Loucy (cell line): Measurements from ENCODE around the gene MYOM3.
"Not testable (repeated sequence)": the region's sequence is repeated elsewhere in the genome, so short reads cannot be mapped to it uniquely, and the experiment has no call there.

Experiments
- H2AFZ ChIP-seq: fragments of 200-600 bp; sonication (generic); 2 replicates; pipeline ENCODE4 v1.6.0; 2016; ENCODE audit warnings: antibody characterized with exemption, mild to moderate bottlenecking, low read length, moderate library complexity
- H3F3A ChIP-seq: fragments of 200-600 bp; 2 replicates; pipeline ENCODE4 v1.6.0; 2016; ENCODE audit warnings: antibody characterized with exemption, low read depth, mild to moderate bottlenecking
- H3K27me3 ChIP-seq: fragments of 200-600 bp; sonication (generic); 2 replicates; pipeline ENCODE4 v1.6.1; 2014; ENCODE audit warnings: low read length, mild to moderate bottlenecking; ENCODE audit not compliant: insufficient read depth, poor library complexity, severe bottlenecking
- H3K36me3 ChIP-seq: fragments of 200-600 bp; sonication (generic); 2 replicates; pipeline ENCODE4 v1.6.1; 2016; ENCODE audit warnings: low read length; ENCODE audit not compliant: insufficient read depth
- H3K4me1 ChIP-seq: fragments of 200-600 bp; sonication (generic); 2 replicates; pipeline ENCODE4 v1.5.1; 2014; ENCODE audit warnings: low read length, mild to moderate bottlenecking; ENCODE audit not compliant: insufficient read depth, poor library complexity, severe bottlenecking
- H3K4me2 ChIP-seq: fragments of 200-600 bp; sonication (generic); 2 replicates; pipeline ENCODE4 v1.6.0; 2014; ENCODE audit warnings: antibody characterized with exemption, low read length, low read depth, mild to moderate bottlenecking; ENCODE audit not compliant: poor library complexity, severe bottlenecking
- H3K4me3 ChIP-seq: fragments of 200-600 bp; sonication (generic); 2 replicates; pipeline ENCODE4 v1.5.1; 2014; ENCODE audit warnings: low read length, mild to moderate bottlenecking, mixed read lengths; ENCODE audit not compliant: poor library complexity, severe bottlenecking
- H3K79me2 ChIP-seq: fragments of 200-600 bp; sonication (generic); 2 replicates; pipeline ENCODE4 v1.6.1; 2014; ENCODE audit warnings: low read length; ENCODE audit not compliant: insufficient read depth
- H3K9ac ChIP-seq: fragments of 200-600 bp; sonication (generic); 2 replicates; pipeline ENCODE4 v1.6.0; 2014; ENCODE audit warnings: mild to moderate bottlenecking, low read depth, low read length, moderate library complexity; ENCODE audit not compliant: poor library complexity, severe bottlenecking
- H3K9me2 ChIP-seq: fragments of 200-600 bp; sonication (generic); replicated peaks from 2 replicates; pipeline ENCODE4 v1.6.1; 2016; ENCODE audit warnings: low read depth, low read length, mixed read lengths
- H3K9me3 ChIP-seq: fragments of 200-600 bp; sonication (generic); 2 replicates; pipeline ENCODE4 v1.6.1; 2014; ENCODE audit warnings: mild to moderate bottlenecking, antibody characterized with exemption, low read length, low read depth; ENCODE audit not compliant: insufficient read depth
- H4K20me1 ChIP-seq: fragments of 200-600 bp; sonication (generic); 2 replicates; pipeline ENCODE4 v1.6.0; 2014; ENCODE audit warnings: antibody characterized with exemption, low read length, mild to moderate bottlenecking; ENCODE audit not compliant: insufficient read depth, poor library complexity, severe bottlenecking
- EZH2phosphoT487 ChIP-seq: fragments of 200-600 bp; IDR thresholded peaks from 2 replicates; pipeline ENCODE4 v1.6.1; 2018; ENCODE audit warnings: antibody characterized with exemption, mild to moderate bottlenecking, moderate library complexity, borderline replicate concordance
- TF ChIP-seq, protein P1 (sequence below): fragments of 200-600 bp; sonication (generic); conservative IDR thresholded peaks from 2 replicates; pipeline ENCODE4 v1.5.1; 2014; ENCODE audit warnings: mild to moderate bottlenecking, antibody characterized with exemption, low read length

Gene MYOM3

DNA sequence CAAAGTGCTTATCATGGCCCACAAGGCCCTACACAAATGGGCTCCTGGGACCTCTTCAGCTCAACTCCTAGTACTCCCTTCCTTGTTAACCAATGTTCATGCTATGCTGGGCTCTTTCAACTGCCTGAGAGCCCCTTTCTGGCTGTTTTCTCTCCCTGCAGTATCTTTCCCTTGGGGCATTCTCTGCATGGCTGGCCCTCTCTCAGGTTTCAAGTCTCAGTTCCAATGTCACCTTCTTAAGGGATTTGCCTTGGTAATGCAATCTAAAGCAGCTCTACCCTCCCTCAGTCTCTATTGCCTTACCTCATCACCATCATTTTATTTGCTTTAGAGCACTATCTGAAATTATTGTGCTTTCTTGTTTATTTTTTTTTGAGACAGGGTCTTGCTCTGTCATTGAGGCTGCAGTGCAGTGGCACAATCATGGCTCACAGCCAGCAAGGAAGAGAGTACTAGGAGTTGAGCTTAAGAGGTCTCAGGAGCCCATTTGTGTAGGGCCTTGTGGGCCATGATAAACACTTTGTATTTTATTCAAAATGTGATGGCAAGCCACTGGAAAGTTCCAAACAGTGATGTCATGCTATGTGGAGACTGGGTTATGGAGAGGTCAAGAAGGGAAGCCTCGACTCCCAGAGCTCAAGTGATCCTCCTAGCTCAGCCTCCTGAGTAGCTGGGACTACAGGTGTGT, 68.4 kb downstream of the MYOM3 start:
- H3K9ac ChIP-seq = no peak overlapping the region
- no peaks in the 10 kb centered on the region for H4K20me1 ChIP-seq
- no peaks in the 10 kb centered on the region for H3K79me2 ChIP-seq
- no peak overlapping the region for H3K4me3 ChIP-seq
- no peaks in the 10 kb centered on the region for H3K9me3 ChIP-seq
- no peaks in the 10 kb centered on the region for H3K27me3 ChIP-seq
- H3K4me2 ChIP-seq = no peak overlapping the region
- H2AFZ ChIP-seq = no peak overlapping the region
- H3F3A ChIP-seq = no peaks in the 10 kb centered on the region
- no peak for TF ChIP-seq EZH2phosphoT487
- TF ChIP-seq, protein P1, sequence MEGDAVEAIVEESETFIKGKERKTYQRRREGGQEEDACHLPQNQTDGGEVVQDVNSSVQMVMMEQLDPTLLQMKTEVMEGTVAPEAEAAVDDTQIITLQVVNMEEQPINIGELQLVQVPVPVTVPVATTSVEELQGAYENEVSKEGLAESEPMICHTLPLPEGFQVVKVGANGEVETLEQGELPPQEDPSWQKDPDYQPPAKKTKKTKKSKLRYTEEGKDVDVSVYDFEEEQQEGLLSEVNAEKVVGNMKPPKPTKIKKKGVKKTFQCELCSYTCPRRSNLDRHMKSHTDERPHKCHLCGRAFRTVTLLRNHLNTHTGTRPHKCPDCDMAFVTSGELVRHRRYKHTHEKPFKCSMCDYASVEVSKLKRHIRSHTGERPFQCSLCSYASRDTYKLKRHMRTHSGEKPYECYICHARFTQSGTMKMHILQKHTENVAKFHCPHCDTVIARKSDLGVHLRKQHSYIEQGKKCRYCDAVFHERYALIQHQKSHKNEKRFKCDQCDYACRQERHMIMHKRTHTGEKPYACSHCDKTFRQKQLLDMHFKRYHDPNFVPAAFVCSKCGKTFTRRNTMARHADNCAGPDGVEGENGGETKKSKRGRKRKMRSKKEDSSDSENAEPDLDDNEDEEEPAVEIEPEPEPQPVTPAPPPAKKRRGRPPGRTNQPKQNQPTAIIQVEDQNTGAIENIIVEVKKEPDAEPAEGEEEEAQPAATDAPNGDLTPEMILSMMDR = no peak
- H3K4me1 ChIP-seq = no peaks in the 10 kb centered on the region
- H3K9me2 ChIP-seq = no peaks in the 10 kb centered on the region
- no peaks in the 10 kb centered on the region for H3K36me3 ChIP-seq

GRCh38 chr1:24042315-24042714, 69.6 kb downstream of the MYOM3 start:
- H3K27me3 ChIP-seq = no peaks in the 10 kb centered on the region
- H2AFZ ChIP-seq = no peak overlapping the region
- H4K20me1 ChIP-seq = no peaks in the 10 kb centered on the region
- TF ChIP-seq, protein P1 = no peak
- no peak for TF ChIP-seq EZH2phosphoT487
- H3K9me3 ChIP-seq = no peaks in the 10 kb centered on the region
- H3K9me2 ChIP-seq = no peaks in the 10 kb centered on the region
- H3K79me2 ChIP-seq = no peaks in the 10 kb centered on the region
- no peaks in the 10 kb centered on the region for H3K36me3 ChIP-seq
- H3K4me1 ChIP-seq = no peaks in the 10 kb centered on the region
- no peaks in the 10 kb centered on the region for H3F3A ChIP-seq
- no peak overlapping the region for H3K9ac ChIP-seq
- H3K4me2 ChIP-seq = no peak overlapping the region
- H3K4me3 ChIP-seq = no peak overlapping the region

DNA sequence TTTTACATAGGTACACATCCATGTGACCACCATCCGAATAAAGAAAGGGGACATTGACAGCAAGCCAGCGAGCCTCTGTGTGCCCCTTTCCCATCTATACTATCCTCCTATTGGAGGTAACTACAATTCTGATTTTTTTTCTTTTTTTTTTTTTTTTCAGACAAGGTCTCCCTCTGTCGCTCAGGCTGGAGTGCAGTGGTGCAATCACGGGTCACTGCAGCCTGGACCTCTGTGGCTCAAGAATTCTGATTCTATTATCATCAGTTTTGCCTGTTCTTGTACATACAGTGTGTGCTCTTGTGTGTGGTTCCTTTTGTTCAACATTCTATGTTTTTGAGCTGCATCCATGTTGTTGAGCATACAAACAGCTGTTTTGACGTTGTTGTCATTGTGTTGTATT, 75.8 kb downstream of the MYOM3 start:
- H3K27me3 ChIP-seq = no peaks in the 10 kb centered on the region
- no peak overlapping the region for H3K9ac ChIP-seq
- H3K79me2 ChIP-seq = no peaks in the 10 kb centered on the region
- H3K4me2 ChIP-seq = no peak overlapping the region
- no peaks in the 10 kb centered on the region for H3F3A ChIP-seq
- no peak overlapping the region for H2AFZ ChIP-seq
- no peaks in the 10 kb centered on the region for H4K20me1 ChIP-seq
- no peaks in the 10 kb centered on the region for H3K9me3 ChIP-seq
- no peaks in the 10 kb centered on the region for H3K4me1 ChIP-seq
- no peaks in the 10 kb centered on the region for H3K9me2 ChIP-seq
- no peaks in the 10 kb centered on the region for H3K36me3 ChIP-seq
- no peak overlapping the region for H3K4me3 ChIP-seq
- TF ChIP-seq EZH2phosphoT487 = no peak

GRCh38 chr1:24032981-24033380, 79.0 kb downstream of the MYOM3 start:
- Histone ChIP-seq H3K9me3 (no peaks in the 10 kb centered on the region), H3K4me3 (no peak overlapping the region), H4K20me1 (no peaks in the 10 kb centered on the region), H3K36me3 (no peaks in the 10 kb centered on the region), H2AFZ (no peak overlapping the region), H3K27me3 (no peaks in the 10 kb centered on the region), H3K4me1 (no peaks in the 10 kb centered on the region), H3K9ac (no peak overlapping the region), H3F3A (no peaks in the 10 kb centered on the region), H3K4me2 (no peak overlapping the region), H3K79me2 (no peaks in the 10 kb centered on the region), H3K9me2 (no peaks in the 10 kb centered on the region)
- no peak for TF ChIP-seq EZH2phosphoT487
- TF ChIP-seq, protein P1 = no peak

- not testable (repeated sequence) for H3K9ac ChIP-seq, H3K9me2 ChIP-seq, H4K20me1 ChIP-seq, H3K4me1 ChIP-seq, H3K9me3 ChIP-seq, H3K36me3 ChIP-seq, H3K79me2 ChIP-seq, H3F3A ChIP-seq, H3K4me3 ChIP-seq, H3K27me3 ChIP-seq, H2AFZ ChIP-seq, H3K4me2 ChIP-seq
These were observed 80.9 kb downstream of the MYOM3 start for GRCh38 chr1:24030976-24031516.
